GM18499 (cell line): ENCODE measurements around the gene YIPF5.

Experiments used
- ATAC-seq: cut with Tn5 transposase; IDR thresholded peaks from one replicate; pipeline ENCODE4 v1.9.1; 2021; ENCODE audit warnings: moderate number of reproducible peaks; ENCODE audit not compliant: insufficient read depth, unreplicated experiment

YIPF5 gene

DNA sequence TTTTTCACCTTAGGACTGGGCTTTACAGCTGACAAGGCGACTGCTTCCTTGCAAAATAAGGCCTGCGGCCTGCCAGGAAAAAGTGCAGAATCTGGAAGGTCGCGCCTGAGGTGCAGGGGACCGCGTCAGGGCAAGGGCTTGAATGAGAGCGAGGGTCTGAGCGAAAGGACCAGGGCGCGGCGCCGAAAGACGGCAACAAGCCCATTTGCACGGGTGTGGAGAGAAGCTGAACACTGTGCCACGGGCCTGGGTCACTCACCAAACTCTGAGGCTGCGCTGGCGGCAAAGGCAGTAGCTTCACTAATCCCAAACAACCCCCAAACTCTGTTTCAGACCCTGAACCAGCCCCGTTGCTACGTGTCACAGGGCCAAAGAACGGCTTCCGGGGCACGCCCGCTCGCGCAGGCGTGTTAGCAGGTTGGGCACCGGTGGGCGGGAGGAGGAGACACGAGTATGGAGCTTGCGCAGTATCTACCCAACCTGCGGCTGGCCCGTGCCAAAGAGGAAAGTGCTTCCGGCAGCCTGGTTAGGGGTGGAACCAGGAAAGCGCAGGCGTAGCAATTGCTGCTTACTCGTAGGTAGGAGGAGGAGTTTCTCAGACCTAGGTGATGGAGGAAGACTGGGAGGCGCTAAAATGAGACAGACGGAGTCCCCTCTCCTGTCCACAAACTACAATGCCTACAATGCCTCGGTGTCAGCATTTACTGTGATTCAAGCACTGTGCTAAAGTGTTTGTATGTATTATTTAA is at the start of gene YIPF5, which contains the start of gene KCTD16:
Gene YIPF5, minus strand, starts transcription at position 384 of the 749 bp plus-strand sequence. CDS start 704 bp downstream, outside the sequence.
Gene KCTD16, plus strand, starts transcription at position 598 of the 749 bp plus-strand sequence.
- ATAC-seq = peak; percentile 100

DNA sequence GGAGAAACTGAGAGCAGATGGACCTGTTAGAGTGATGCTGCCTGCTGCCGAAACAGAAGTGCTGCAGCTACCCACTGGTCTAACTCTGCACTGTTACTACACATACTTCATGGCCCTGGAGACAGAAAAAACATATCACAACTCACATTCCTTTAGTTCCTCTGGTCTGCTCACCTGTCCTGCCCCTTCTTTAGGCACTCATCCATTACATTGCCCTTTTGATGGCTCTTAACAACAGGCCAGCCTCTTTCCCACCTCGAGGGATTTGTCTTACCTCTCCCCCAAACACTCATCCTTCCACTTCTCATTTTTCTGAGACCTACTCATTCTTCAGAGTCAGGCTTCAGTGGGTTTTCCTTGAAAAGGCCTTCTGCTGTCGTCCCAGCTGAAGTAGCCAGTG is 49.4 kb upstream of the YIPF5 start:
- no peak for ATAC-seq

DNA sequence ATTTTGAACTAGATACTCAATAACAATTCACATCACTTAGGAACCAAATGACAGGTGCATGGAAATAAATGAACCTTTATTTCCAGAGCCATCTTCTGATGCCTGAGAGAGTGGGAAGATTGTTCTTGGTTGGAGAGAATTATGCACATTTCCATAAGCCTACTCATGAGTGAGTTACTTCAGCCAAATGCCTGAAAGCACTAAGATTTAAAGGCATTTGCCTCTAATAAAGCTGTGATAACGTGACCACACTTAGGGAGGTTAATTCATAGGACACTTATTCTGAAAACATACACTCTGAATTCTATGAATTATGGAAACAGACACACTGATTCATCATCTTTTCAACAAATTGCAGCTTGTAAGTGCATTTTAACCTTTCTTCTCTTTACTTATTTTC is 40.2 kb upstream of the YIPF5 start:
- no peak for ATAC-seq

DNA sequence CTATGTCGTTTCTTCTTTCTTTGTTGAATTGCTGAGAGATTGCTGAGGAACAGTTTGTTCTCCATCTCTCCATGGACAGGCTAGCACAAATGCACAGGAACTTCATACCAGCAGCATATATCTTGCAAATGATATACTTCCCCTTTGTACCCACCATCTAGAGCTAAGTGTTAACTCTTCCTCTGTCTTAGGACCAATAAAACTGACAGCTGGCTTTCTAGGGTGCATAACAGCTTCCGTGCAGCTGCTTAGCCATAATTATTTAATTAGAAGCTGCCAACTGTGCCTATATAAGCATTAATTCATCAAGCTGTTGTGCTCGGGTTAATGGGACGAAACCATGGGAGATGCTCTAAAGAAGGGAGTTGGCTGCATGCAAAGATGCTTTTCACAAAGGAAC is 38.9 kb upstream of the YIPF5 start:
- no peak for ATAC-seq

DNA sequence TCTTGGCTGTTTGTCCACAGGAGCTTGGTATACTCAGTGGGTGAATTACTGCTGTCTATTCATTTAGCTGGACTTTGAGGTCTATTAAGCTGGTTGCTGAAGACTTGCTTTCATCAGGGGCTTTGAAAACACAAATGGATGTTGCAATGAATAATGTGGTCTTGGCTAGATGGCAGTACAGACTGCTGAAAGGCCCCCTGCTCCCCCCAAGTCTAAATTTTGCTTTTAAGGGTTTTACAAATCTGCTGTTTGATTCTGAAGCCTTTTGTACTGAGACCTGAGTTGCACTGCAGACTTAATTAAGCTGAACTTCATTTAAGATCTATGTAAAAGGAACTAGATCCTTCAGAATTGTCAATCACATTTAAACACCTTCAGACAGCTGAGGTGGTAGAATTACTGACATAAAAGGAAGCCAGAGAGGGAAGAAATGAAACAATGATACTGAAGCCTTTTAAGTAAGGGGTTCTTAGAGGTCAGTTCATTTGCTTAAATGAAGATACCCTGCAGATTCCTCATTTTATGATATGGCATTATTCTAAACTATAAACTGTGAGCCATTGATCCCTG is 37.5 kb upstream of the YIPF5 start:
- no peak for ATAC-seq

DNA sequence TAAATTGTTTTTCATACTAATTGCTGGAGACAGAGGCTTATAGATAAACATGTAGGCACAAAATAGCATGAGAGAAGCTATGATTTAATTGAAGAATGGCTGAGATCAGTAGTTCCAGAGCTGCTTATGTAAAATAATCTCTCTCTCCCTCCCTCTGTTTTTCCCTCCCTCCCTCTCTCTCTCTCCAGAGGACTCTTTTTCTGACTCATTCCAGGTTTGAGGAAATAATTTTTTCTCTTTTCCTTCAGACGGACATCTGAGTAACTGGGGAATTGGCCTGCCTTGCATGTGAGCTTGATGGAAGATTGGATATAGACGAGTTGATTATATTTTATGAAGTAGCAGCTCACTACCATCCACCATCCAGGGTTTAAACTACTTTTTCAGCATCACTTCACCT is 35.7 kb upstream of the YIPF5 start:
- ATAC-seq = no peak

DNA sequence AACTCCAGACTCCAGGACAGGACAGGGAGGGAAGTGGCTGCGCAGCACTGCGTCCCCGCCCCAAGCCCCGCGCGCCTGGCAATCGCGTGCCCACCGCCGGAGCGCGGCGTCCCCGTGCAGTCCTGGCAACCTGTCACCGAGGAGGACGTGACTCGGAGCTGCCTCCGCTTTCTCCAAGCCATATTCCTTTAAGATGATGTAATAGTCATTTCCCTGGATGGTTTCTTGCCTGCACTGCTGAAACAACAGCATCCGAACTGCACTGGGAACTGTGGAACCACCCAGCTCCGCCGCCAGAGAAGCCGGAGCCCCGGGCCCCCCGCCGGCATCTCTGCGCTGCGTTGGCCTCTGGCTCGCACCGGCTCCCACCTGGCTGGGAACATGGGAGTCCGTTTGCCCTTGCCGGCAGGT is 34.7 kb upstream of the YIPF5 start:
- ATAC-seq = no peak

DNA sequence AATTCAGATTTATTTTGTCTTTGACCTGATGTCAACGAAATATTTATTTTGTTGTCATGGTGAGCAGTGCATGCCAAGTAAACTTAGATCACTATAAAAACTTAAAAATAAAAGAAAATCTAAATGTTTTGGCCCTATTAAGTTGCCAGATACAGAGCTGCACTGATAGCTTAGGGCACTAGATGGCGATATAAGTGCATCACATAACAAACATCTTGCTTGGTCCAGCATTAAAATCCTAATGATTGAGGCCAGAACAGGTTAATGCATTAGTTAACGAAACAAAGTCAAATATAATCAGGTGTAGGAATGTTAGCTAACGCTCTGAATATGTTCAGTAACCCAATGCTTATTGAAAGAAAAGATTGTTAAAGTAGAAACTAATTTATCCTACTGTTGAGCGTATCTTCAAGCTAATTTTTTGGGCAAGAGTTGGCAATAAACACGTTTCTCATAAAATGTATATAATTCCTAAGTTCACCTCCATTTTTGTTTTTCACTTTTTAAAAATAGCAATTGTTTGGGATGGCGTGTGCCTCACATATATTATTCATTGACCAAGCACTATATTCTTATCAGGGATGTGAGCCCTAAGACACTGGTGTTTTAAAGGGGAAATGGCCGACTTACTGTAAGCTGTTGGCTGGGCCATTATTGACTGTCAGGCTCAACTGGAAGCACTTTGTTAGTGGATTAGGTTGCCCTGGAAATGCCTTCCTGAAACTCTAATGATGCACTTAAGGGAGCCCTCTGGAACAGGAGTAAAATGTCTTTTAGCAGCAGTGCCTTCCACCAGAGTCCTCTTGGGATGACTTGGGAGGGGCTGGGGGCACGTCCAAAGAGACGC is 33.5 kb upstream of the YIPF5 start:
- ATAC-seq = peak; percentile 69

DNA sequence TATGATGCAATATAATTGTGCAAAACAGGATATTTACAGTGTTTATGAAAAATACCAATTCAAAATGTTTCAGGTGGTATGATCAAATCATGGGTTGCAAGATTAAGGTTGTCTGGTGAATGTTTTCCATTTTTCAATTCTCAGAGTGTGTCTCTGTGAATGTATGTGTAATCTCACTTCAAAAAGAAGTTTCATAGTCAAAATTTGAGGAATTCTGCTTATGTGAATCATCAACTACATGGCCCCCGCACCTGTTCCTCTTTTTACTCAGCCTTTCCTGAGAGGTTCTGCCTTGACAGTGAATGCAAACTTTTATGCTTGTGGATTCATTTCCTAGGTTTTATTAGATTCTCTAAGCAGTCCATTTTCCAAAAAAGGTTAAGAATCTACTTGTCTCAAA is 32.3 kb upstream of the YIPF5 start:
- ATAC-seq = no peak

DNA sequence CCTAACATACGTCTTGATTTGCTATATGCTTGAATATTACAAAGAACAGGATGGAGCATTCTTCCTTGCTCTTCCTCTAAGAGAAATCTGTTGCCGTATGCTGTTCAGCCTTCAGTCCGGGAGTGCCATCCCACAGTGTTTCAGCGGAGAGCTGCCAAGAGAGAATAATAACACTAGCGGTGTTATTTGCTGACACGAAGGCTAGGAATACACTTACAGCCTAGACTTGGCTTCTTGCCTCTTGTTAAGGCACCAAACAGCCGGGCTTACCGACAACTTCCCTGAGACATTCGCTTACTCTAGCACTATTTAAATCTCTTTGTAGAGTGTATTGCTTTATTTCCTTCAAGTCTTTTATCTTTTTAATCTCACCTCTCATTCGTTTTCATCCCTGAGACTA is 31.6 kb upstream of the YIPF5 start:
- ATAC-seq = no peak

DNA sequence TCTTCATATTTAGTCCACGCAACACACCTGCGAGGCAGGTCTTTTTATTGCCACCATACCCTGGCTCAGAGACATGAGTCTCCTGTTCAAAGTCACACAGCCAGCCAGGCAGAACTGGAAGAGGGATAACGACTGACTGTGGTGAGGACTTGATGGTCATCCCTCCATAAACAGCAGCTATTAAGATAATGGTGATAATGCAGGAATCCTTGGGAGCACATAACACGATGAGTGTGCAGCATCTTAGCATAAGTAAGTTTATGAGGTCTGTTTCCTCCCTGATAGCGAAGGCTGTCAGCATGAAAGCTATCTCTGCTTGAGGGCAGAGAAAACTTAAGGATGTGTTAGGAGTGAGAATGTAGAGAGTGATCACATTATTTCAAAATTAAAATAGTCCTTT is 31.1 kb upstream of the YIPF5 start:
- ATAC-seq = no peak

DNA sequence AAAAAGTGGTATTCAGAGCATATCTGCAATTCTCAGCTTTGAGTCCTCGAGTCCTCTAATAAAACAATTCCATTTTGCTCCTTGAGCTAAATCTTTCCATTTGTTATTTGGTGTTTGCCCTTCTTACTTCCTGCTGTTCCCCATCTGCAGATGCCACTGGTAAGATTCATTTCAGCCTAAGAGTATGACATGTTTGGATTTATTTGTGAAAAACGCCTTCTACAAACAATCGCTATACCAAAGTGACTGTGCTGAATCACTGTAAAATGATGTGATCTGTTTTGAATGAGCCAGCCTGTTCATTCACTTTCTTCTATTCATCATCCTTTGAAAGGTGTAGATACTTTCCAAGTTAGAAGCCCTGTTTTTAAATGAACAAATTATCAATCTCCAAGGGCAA is 27.9 kb upstream of the YIPF5 start:
- ATAC-seq = no peak

DNA sequence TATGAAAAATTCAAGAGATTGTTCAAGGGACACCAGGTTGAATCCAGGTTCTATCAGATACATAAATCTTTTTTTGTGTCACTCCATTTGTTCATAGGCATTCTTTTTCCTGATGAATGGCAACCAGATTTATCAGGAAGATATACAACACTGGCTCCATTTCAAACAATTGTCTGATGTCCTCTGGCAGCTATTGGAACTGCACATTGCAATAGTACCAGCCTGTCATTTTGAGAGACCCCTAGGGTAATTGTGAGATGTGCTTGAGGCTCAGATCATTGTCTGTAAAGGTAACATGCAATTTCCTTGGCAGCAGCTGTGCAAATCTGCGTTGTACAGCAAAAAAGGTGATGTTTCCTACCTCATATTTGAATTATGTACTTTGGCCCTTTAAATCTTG is 26.2 kb upstream of the YIPF5 start:
- no peak for ATAC-seq

DNA sequence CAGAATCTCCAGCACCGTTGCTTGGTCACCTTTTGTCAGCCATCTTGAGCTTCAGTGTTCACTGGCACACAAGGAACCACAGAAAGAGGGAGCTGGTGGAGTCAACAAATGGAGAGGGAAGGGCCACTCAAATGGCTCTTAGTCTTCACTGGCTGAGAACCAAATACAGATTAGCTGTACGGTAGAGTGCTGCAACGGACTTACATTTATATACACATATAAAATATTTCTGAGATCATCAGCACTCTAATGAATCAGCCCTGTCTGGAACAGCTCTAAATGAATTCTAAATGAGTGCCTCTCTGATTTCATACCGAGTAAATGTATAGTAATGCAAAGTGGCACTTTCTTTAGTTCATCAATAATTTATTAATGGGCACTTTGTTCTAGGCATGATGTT is 25.0 kb upstream of the YIPF5 start:
- ATAC-seq = no peak

DNA sequence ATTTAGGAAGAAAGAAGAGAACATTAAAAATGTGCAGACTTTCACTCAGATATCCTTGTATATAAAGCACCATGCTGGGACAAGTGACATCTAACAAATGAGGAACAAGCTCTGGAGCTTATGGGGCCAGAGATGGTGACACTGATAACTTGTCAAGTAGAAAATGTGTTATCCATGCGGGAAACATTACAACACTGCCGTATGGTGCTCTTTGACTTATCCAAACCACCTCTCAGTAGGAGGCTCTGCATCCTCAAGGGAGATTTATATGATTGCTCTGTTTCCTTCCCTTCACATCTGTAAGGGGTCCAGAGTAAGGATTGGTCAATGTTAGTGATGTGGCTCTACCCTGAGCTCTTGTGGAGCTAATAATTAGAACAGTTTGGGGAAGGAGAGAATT is 23.7 kb upstream of the YIPF5 start:
- ATAC-seq = no peak

DNA sequence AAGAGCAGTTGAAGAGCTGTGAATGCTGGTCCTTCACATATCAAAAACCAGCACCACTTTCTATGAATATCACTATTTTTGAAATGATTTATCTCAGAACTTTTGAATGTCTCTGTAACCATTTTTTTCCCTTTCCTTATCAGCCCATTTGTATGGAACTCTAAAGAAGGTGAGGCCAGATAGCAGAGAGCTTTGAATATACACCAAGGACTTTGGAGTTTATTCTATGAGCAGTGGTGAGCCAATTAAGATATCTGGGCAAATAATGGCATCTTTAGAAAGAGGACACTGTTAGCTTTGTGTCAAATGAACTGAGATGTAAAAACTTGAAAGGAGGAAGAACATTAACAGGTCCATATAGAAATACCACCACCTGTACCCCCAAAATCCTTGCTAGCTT is 22.2 kb upstream of the YIPF5 start:
- ATAC-seq = no peak

DNA sequence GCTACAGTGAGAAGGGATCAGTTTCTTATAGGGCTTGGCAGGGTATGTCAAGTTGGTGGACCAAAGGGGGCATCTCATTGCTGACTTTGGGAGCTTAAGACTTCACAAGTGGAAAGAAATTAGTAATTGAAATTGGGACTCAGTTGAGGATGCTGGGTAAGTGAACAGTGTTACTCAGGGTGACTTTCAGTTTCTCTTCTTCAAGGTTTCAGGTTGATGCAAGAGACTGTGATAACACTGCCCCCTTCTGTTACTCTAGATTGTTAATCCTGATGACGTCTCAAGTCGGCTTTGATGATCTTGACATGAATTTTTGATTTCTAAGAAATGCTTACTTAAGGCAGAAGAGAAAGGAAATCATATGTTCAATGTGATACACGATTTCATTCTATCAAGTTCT is 21.5 kb upstream of the YIPF5 start:
- ATAC-seq = peak; percentile 75

DNA sequence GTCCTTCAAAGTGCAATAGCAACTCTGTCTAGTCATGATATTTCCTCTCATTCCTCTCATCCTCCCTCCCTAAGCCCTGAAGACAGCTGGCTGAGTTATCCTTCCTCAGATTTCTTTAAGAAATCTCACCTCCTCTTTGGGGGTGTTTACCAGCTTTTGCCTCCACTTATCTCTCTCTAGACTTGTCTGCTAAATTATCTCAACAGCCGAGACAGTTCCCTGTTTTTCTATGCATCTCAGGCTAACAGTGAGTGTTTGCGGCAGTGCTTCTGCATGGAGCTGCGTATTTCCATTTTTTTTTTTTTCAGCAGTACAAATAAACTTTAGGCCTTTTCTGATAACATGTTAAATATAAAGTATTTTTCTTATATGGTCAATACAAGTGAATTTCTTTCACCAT is 21.1 kb upstream of the YIPF5 start:
- ATAC-seq = no peak

DNA sequence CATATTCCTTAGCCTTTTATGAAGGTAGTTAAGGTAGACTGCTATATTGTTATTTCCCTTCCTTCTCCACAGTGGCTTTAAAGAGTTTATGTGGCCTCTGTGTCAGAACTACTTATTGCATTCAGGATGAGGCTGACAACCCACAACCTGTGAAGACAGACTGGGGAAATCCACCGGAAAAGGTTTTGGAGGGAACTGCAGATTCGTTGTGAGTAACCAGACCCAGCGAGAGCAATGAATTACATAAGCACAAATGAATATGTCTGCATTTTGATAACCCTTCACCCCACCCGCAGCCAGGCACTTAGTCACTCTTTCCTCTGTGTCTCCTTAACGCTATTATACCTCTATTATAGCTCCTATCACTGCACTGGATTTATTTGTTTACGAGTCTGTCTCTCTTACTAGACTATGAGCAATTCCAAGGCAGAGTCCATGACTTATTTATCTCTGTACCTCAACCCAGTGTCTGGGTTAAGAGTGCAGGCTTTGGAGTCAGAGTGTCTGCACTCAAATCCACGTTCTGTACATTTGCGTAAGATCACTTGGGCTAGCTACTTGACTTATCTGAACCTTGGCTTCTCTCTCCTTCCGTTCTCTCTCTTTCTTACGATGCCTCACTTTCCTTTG is 19.5 kb upstream of the YIPF5 start:
- ATAC-seq = peak; percentile 48

DNA sequence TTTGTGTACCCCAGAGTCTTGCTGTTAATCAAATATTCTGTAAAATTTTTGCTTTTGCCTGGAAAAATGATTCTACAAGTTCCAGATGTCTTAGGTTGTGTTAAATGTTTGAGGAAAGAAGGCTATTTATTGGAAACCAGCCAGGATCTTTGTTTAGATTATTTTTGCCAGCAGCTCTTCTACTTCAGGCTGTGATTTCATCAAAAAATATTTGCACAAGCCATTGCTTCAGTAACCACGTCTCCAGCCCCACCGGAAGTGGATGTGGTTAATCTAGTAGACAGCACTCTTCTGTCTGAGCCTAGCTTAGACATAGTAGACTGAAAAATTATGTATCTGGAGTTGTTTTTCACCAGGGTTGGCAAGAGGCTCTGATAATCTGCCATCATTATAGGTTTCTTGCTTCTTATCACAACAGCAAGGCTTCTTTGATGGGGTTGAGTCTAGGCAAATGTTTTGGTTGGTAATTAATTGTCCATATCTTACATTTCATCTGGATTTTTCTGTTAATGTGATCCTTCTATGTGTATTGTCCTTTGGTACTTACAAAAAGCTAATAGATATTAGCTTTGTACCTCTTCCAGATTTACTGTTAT is 17.3 kb upstream of the YIPF5 start:
- peak; percentile 45 for ATAC-seq
